ENCODE measurements around the gene PROM2.
A peak's percentile ranks its signal among the peaks of the same experiment; 100 is the strongest.

PROM2 gene

DNA sequence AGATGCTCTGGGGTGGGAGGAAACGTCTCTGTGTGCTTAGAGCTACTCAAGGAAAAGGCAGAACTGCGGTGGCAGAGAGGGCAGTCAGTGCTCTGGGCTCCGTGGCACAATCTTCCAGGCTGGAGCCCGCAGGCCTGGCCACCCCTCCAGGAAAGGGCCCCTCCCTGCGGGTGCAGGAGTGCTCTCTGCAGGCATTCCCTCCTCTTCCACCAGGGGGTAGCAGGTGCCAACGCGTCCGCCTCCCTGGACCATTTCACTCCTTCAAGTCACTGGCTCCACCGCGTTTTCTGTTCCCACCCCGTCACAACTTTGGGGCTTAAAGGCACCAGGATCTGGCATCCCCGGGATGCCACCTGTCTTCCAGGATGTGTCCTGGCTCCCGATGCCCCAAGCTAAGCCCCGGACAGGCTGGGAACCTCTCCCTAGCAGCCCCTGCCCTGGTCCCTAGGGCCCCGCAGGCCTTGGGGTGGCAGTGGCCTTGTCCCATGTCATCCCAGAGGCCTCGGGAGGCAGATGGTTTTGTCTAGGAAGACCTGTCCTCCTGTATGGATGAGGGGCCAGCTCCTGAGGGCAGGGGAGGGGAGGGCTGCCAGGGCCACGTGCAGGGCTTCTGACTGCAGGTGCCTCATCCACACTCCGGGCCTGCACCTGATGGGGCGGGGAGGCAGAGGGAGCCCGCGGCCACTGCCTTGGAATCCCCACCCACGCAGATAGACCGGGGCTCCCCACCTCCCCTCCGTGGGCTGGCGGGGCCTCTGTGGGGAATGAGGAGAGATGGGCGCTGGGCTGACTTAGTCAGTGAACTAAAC lies 49.3 kb downstream of the PROM2 start:
- DNase-seq (ENCODE audit: low spot score) = no peak

DNA sequence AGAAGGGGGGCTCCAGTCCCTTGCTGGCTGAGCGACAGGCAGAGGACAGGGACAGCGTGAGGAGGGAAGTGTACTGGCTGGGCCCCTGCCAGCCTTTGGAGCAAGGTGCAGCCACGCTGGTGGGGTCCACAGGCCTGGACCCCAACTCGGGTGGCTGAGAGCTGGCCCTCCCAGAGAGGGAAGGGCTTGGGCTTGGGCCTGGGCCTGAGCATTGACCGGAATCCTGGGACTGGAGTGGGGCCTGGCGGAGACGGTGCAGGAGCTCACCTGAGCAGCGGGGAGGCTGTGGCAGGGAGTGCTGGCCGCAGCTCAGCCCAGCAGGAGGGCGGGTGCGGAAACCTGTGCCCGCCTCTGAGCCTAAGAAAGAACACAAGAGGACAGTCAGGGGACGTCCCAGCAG lies 50.8 kb downstream of the PROM2 start:
- no peak for DNase-seq (ENCODE audit: low spot score)

DNA sequence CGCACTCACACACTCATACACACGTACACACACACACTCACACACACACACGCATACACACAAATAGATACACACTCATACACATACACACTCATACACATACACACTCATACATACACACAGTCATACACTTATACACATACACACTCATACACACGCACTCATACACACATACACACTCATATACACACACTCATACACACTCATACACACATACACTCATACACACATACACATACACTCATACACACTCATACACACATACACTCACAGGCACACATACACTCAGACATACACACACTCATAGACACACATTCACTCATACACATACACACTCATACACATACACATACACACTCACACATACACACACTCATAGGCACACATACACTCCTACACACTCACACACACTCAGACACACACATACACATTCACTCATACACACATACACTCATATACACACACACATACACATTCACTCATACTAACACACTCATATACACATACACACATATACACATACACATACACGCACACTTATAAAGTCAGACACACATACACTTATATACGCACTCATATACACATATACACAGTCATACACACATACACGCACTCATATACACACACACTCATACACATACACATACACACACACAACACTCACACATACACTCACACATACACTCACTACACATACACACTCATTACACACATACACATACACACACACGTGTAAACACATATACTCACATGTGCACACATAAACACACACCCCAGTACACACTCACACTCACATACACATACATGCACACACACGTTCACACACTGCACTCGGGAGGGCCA lies 51.6 kb downstream of the PROM2 start:
- no peak for DNase-seq (ENCODE audit: low spot score)

DNA sequence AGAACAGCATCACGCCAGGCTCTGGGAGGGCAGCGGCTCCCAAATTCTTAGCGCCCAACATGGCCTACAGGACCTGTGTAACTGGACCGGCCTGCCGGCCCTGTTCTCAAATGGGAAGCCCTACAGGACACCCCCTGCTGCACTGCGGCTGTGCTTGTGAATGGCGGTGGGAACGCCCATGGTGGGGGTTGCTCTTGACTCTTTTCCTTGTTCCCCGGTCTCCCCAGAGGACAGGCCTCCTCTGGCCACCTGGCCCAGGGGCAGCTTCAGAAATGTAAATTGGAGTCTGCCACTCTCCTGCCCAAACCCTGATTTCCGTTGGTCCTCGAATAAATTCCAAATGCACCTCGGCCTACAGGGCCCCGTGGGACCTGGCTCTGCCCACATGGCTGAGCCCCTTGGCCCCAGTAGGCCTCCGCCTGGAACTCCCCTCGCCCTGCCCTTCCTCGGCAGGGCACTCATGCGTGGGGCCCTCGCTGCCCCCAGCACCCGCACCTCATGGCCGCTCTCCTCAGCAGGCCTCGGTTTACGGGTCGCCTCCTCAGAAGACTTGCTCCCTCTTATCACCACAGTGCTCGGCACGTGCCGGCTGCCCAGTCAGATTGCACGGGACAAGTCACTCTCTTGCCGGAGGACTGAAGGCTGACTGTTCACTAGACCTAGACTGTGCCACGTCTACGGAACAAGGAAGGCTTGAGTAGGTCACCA lies 52.3 kb downstream of the PROM2 start:
- DNase-seq (ENCODE audit: low spot score) = no peak

DNA sequence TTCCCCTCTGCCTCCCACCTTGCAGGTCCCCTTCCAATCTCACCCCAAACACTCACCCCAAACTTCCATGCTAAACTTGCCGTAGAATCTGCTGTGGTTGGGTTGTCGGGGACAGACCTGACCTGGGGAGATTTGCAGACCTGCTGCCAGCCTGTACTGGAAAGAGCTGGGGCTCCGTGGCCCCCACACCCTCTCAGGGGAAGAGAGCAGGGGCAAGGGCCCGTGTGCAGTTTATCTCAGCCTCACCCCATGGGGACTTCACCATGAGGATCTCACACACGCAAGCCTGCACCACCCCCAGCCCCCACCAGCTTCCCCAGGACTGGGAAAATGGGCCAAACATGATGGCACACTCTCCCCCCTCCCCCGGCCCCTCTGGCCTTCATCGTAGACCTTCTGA lies 53.6 kb downstream of the PROM2 start:
- no peak for DNase-seq (ENCODE audit: low spot score)

DNA sequence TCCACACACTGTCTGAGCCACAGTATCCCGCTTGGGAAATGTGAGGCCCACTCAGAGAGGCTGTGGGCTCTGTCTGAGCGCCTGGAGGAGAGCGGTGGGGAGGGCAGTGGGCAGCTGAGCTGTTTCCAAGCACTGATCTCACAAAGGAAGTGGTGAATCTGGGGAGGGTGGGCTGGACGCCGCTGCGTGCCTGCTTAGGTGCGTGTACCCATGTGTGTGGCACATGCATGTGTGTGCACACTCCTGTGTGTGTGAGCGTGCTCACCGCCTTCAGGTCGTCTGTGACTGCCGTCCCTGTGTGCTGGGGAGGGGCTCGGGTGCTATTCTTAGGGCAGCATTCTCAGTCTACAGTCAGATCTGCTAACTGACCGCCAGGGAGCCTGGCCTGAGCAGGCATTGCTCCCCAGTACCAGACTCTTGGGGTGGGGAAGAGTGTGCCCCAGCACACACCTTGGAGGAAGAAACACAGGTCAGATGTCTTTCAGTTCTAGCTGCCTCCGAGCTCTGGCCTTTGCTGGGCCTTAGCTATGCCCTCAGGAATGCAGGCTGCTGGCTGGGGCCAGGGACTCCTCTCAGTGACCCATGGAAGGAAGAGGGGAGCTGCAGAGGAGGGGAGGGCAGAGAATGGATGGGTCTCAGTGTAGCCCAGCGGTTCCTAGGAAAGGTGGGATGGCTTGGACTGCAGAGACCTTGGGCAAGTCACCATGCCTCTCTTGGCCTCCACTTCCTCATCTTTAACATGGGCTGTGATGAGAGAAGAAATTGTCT lies 54.3 kb downstream of the PROM2 start:
- DNase-seq (ENCODE audit: low spot score) = no peak

DNA sequence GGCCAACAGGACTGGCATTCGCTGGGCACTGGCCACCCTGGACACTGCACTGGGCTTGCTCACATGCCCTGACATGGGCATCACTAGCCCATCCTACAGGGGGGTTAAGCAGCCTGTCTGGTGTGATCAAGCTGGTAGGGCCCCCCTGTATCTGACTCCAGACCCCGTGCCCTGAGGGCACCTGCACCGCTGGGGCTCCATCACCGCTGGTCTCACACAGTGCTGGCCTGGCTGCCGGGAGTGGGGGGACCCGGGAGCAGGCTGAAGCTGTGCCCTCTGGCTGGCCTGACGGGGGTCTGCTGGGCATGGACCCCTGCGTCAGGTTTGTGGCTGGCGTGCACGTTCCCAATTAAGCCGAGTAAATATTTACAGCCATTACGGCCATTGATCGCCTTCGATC lies 55.2 kb downstream of the PROM2 start:
- DNase-seq (ENCODE audit: low spot score) = no peak

DNA sequence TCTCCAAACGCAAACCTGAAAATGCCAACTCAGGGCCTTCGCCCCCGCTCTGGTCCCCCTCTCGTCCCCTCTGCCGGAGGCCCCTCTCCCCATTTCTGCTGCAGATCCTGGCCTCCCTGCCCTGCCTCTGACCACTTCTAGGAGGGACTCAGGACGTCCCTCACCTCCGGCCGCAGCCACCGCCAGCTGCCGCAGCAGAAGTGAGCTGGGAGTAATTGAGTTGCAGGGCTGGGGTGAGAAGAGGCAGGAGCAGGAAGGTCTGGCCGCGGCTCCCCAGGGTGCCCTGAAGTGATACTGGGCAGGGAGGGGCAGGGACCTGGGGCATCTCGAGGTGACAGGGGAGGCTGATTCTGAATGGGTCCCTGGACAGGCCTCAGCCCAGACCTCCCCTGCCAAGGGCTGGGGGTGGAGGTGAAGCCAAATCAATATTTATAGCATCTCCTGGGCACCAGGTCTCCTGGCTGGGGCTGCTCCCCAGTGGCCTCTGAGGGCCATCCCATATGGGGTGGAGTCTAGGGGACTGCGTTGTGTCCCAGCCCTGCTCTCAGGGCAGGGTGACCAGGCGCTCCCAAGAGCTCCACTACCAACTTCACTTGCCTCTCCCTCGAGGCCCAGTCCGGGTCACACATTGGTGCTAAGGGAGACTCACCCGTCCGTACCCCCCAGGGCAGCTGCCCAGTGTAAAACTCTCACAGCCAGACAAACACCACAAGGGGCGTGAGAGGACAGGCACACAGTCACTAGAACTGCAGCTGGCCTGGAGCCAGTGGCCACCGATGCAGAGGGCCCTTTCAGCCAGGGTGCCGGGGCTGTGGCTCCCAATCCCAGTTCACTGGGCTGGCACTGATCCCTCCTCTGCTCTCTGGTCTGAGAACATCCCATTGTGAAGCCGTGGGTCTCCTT lies 55.9 kb downstream of the PROM2 start:
- peak; percentile 62 for DNase-seq (ENCODE audit: low spot score)

DNA sequence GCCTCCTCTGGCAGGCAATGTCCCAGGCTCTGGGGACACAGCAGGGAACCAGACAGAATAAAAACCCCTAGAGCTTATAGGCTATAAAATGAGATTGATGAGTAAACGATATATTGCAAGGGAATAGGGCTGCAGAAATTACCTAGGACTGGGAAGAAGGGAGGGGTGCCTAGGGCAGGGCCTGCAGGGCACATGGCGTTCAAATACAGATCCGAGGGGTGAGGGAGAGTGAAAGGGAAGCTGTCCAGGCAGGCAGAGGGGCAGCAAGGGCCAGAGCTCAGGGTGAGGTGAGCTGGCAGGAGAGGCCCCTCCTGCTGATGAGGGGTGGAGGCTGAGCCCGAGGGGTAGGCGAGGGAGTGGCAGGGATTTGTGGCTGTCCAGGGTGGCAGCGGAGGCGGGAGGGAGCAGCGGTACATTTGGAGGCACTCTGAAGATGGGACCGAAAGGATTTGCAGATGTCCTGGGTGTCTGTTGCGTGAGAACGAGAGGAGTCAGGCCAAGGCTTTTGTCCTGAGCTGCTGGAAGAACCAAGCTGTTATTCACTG lies 56.6 kb downstream of the PROM2 start:
- no peak for DNase-seq (ENCODE audit: low spot score)

DNA sequence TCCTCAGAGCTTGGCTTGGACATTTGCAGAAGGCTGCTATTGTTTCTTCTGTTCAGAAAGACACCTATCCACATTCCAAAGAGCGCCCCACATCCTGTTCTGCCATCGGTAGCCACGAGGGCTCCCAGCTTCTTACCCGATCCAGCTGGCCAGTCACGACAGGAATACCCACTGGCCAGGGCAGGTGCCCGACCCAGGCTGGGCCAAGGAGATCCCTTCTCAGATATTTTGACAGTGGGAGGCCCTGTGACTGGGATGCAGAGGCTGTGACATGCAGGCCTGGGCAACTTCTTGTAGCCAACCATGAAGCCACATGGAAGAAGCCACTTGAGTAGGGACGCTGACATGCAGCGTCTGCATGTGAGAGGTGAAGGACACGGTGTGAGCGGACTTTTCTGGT lies 57.4 kb downstream of the PROM2 start:
- no peak for DNase-seq (ENCODE audit: low spot score)

DNA sequence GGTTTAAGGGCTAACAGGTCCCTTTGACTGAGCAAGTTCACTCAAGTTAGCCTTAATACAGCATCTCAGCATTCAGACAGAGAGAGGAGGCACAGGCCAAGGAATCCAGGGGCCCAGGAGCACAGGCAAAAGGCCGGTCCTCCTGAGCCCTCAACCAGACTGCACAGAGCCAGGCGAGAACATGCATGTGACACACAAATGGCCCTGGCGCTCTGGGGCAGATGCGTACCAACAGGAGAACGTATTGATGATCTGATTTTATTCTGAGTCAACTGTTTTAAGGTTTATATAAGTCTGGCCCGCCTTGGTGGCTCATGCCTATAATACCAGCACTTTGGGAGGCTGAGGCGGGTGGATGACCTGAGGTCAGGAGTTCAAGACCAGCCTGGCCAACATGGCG lies 57.8 kb downstream of the PROM2 start:
- no peak for DNase-seq (ENCODE audit: low spot score)

DNA sequence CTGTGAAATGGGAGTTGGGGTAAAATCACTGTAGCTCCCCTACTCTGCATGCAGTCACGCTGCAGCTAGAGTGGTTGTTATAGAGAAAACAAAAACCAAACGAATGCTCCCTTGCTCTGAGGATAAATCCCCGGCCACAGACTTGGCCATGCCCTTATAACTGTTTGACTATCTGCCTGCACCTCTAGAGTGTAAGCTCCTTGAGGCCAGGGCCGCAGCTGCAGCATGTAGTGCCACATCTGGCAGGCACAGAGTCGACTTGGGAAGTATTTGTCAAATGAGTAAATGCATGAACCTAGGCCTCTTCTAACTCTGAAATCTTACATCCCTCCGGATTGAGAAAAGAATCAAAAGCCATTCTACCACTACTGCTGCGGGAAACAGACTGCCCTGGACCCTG lies 58.8 kb downstream of the PROM2 start:
- DNase-seq (ENCODE audit: low spot score) = no peak

DNA sequence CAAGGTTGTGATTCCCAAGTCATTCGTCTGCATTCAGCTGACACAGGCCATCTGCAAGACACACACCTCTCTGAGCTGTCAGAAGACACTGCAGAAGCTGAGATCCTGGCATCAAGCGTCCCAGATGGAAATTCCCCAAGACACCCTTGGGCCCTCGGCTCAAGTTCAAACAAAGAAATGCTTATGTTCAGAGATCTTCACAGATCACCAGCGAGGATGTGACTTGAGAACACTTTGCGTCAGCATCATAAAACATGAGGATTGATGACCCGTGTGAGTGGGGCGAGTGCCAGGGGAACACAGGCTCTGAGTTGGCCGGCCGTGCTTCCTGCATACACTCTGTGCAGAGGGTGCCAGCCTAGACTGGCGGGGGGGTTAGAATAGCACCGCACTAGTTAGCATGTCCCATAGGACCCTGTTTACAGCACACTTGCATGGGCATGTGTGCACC lies 59.7 kb downstream of the PROM2 start:
- no peak for DNase-seq (ENCODE audit: low spot score)

DNA sequence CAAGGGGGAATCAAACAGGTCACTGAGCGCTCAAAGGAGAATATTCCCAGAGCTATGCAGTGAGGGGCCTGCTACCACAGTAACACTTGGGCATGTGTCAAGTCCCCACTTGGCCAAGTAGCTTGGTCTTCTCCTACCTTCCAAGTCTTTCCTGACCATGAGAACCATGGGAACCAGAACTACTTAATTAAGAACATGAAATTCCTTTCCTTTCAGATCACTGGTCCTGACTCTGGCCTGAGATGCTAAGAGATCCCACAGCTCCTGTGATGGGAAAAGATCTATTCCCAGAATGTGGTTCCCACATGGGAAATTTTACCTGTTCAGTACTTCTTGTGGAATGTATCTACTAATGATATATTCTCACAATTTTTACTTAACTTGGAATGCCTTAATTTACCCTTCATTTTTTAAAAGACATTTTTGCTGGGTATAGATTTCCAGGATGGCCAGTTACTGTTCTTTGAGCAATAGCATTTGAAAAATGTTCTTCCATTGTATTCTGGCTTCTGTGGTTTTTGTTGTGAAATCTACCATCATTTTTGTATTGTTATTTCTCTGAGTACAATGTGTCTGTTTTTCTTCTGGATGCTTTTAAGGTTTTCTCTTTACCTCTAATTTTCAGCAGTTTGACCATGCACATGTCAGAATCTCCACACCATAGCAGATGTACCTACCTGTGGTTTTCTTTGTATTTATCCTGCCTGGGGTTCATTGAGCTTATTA lies 60.8 kb downstream of the PROM2 start:
- DNase-seq (ENCODE audit: low spot score) = no peak

DNA sequence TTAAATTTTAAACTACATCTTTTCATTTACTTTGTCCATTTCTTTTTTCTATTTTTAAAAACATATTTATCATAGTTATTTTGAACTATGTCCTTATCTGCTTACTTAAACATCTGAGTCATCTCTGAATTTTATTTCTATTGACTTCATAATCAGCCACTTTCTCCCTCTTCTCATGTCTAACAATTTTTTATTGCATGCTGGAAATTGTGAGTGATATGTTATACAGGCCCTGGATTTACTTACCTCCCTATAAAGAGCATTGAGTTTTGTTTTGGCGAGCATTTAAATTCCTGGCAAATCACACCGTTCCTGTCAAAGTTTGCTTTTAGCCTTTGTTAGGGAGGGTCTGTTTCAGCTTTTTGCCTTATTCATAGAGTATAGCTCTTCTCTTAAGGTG lies 62.2 kb downstream of the PROM2 start:
- no peak for DNase-seq (ENCODE audit: low spot score)

DNA sequence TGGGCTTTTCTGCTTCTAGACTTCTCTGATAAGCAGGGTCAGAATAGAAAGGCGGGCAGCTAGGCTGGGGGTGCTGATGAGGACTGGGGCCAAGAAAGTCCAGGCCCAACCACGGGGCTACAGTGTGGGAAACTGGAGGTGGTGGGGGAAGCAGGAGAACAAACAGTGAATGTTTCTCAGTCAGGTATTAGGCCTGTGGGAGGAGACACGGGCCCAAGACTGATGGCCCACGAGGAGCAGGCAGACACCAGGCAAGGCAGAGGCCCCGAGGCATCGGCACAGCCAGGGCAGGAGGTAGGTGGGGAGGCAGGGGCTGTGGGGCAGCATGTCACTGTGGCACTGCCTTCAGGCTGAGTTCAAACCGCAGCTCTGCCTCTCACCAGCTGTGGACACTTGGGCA lies 63.6 kb downstream of the PROM2 start:
- DNase-seq (ENCODE audit: low spot score) = no peak

All from globus pallidus (tissue), 1 donor.